ENCODE measurements around the gene LARGE1.

LARGE1 gene

DNA sequence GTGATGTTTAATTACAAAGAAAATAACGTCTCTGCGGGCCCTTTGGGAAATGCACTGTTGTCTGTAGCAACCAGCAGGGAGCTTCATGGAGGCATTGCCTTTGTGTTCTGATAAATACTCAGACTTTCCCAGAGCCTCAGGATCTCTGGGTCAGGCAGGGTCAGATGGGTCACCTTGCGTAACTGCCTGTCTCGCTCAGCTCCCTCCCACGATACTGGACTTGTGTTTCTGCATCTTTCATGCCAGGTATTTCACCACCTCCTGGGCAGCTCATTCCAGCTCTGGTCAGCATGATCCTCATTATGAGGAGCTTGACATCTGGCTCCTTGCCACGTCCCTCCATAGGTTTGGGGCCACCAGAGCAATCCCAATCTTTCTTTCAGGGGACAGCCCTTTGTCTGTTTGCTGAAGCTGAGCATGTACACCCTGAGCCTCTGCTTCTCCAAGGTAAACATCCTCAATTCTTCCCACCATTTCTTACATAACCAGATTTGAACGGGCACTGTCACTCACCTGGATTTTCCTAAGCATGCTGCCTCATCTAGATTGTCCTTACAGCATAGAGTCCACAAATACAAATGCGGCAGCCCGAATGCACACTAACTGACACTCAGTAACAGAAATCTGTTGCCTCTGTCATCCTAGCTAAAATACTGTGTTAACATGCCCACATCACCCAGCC lies 162.3 kb downstream of the LARGE1 start:
- no peak for DNase-seq

GRCh38 chr22:33757041-33757801 lies 163.1 kb downstream of the LARGE1 start:
- DNase-seq, result no peak

DNA sequence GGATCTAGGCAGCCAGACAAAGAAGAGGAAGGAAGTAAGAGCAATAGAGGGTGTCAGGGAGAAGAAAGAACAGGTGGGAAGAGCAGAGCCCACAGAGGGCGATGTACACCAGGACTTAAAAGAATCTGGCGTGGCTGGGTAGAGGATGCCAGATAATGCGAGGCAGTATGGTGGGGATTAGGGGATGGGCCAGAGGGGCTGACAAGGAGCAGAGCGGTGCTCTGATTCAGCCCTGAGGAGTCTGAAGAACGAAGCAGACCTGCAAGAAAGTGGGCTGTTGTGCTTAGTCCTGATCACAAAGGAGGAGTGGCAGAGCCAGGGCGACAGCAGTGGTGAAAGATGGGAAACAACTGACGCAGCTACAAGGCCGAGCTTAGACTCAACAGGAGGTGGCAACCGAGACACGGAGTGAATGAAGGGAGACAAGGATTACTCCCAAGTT lies 163.7 kb downstream of the LARGE1 start:
- no peak for DNase-seq

DNA sequence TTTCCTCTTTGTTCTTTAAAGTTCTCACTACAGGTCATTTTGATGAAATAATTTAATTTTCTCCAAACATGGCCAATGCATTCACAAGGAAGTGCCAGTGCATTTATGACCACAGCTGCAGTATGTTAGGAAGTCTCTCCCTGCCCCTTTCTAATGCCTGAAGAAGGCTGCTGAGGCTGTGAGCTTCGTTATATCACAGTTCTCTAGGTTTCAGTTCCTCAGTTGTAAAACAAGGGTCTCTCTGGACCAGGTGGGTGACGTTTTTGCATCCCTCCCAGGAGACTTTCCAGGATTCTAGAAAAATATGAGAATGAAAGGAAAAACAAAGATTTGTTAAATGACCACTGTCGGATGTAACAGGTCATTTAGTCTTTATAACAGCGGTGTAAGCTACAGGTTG lies 171.6 kb downstream of the LARGE1 start:
- no peak for DNase-seq

- DNase-seq, result no peak
These were observed 172.6 kb downstream of the LARGE1 start for GRCh38 chr22:33747576-33748180.

- DNase-seq, result no peak
These were observed 173.2 kb downstream of the LARGE1 start for GRCh38 chr22:33747029-33747428.

GRCh38 chr22:33746501-33746928 lies 173.8 kb downstream of the LARGE1 start:
- DNase-seq, result no peak

DNA sequence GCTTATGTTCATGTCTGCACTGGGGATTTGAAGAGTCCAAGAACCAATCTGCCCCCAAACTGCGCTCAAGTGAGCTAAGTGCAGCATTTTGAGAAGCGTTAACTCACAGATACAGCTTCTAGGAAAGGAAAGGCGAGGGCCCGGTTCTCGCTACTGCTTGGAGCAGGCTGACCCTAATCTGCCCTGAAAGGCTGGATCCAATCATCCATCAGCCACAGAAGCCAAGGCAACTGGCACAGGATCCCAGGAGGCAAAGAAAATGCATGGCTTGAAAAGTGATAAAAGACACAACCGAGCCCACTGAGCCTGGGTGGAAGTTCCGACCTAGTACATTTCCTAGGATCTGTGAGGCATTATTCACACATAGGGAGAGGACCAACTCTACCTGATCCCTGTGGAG lies 174.8 kb downstream of the LARGE1 start:
- no peak for DNase-seq

DNA sequence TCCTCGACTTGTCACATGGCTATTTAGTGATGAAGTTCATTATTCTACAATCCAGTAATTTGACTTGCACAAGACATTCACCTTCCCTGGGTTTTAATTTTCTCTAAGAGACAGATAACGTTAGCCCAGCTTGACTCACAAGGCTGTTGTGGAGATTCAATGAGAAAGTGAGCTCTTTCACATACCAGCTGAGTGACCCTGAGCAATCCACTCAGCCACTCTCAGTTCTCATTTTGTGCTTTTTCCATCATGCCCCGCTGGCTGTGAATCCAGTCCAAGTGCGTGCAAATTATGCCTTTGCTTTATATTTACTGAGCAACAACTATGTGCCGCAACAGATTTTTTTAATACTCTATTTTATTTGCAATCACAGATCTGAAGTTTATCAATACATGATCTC lies 176.5 kb downstream of the LARGE1 start:
- DNase-seq, result no peak

DNA sequence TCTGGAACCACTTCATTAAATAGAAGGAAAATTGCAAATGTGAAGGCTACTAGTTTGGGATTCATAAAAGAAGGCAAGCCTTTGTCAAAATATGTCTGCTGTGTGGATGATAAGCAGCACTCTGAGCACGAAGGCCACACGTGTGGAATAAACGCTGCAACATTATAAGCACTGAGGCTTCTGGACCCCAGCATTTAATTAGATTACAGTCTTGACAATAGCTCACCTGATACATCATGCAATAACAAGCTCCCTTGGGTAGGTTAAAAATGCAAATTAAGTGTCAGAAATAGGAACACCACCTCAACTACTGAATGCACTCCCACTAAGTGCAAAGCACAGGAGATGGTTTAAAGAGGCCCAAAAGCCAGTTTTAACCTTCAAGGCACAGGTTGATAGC lies 179.3 kb downstream of the LARGE1 start:
- no peak for DNase-seq

DNA sequence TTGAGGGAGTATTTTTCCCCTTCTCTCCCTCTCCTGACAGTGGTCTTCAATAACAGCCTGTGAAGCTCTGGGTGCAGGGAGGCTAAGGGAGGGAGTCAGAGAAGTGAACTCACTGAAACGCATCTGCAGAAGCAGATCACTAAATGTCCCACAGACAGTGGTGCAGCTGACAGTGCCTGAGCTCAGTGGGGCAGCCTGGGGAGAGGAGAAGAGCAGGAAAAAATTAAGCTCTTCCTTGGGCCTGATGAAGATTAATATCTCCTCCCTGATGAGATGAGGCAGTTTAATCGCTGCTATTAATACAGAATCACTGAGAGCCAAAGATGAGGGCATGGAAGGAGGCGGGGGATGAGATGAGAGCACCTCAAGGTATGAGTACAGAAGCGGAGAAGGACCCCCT lies 180.8 kb downstream of the LARGE1 start:
- no peak for DNase-seq

DNA sequence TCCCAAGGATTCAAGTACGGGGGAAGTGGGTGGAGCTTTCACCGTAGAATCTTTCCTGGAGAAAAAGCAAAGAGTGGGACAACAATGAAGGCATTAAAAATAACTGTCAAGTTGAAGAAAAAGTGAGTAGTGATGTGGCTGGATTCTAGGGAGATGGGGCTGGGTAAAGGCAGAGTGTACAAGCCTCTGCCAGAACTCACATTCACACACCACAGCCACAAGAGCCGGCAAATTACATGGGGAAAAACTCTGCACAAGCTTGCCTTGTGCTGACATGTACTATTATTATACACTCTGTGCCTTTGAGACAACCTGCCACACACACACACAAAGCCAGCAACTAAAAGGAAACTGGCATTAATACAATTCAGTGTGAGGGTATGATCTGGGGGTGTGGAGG lies 182.6 kb downstream of the LARGE1 start:
- DNase-seq, result no peak

DNA sequence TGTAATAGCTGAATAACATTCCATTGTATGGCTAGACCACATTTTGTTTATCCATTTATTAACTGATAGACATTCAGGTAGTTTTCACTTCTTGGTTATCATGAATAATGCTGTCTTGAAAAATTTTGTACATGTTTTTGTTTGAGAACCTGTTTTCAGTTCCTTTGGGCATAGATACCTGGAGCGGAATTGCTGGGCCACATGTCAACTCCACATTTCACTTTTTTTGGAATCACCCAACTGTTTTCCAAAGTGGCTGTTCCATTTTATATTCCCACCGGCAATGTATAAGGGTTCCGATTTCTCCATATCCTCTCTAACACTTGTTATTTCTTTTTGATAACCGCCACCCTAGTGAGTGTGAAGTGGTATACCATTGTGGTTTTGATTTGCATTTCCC lies 184.3 kb downstream of the LARGE1 start:
- no peak for DNase-seq

- DNase-seq, result no peak
These were observed 191.4 kb downstream of the LARGE1 start for GRCh38 chr22:33728847-33729246.

GRCh38 chr22:33726294-33726734 lies 194.0 kb downstream of the LARGE1 start:
- no peak for DNase-seq

DNA sequence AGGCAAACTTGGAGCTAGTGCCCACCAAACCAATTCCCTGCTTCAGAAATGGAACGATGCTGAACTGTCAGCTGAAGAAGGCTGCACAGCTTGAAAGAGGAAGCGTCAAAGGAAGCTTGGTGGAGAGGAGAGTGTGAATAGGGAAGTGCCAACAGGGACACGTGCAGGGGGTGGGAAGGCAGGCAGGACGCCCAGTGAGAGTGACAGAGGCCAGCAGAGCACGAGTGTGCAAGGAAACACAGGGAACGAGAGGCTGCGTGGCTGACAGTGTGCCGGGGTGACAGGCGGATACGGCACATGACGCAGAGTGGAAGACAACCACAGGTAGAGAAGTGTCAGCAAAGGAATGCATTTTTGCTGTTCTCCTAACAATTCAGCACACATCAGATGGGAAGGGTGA lies 196.4 kb downstream of the LARGE1 start:
- no peak for DNase-seq

GRCh38 chr22:33722816-33723215 lies 197.5 kb downstream of the LARGE1 start:
- no peak for DNase-seq

- no peak for DNase-seq
These were observed 200.0 kb downstream of the LARGE1 start for GRCh38 chr22:33720166-33720878.

GRCh38 chr22:33717694-33718396 lies 202.4 kb downstream of the LARGE1 start:
- DNase-seq, result no peak

- DNase-seq, result no peak
These were observed 204.9 kb downstream of the LARGE1 start for GRCh38 chr22:33715237-33715985.

- no peak for DNase-seq
These were observed 209.9 kb downstream of the LARGE1 start for GRCh38 chr22:33710326-33710725.

DNA sequence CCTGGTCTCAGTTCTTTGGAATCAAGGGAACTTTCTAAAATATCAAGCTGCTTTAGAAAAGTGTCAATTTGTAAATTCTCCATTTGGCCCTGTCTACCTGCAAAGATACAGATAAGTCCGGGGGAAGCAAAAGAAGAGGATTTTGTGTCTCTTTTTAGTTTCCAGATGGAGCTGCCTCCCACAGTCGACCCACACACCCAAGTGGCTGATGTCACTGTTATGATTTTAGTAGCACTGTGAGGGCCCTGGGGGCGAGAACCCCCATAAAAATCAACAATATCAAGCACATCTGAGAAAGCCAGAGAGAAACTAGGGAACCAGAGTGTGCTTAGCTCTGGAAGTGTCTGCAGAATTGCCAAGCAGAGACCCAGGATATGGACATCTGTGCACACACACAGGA lies 212.7 kb downstream of the LARGE1 start:
- no peak for DNase-seq

All from stimulated activated naive CD4-positive, alpha-beta T cell (primary cell).